WTC11 (cell line): ENCODE data around the gene TNFAIP8L1. TPM values are rescaled to one million over a fixed set of nuclear protein-coding genes. Genes with fewer than 3 reads are reported as not detected.

Source experiments
- ATAC-seq: fragments of 200-7000 bp; cut with Tn5 transposase; 2 replicates; pipeline ENCODE4 v1.10.0; 2021; ENCODE audit warnings: mild to moderate bottlenecking, moderate library complexity
- CTCF ChIA-PET: fragments of 300-600 bp; sonication (Branson Sonifier 250); formaldehyde crosslinking; loops from one replicate; lab custom pipeline; 2021; ENCODE audit warnings: antibody characterized with exemption; lab: Charles Lee
- POLR2A ChIA-PET: fragments of 350-600 bp; sonication (Branson Sonifier 250); formaldehyde crosslinking; loops from one replicate; lab custom pipeline; 2021; ENCODE audit warnings: antibody characterized with exemption; lab: Charles Lee
- DNase-seq: peaks from one replicate; pipeline ENCODE4 v3.0.0; 2021; ENCODE audit warnings: low spot score
- H3K27ac Mint-ChIP-seq: 2 replicates; pipeline ENCODE4 v1.8.0; 2021; ENCODE audit warnings: mixed read lengths
- H3K27me3 Mint-ChIP-seq: 2 replicates; pipeline ENCODE4 v1.8.0; 2021; ENCODE audit warnings: low read depth, mild to moderate bottlenecking, moderate library complexity, mixed read lengths
- H3K36me3 Mint-ChIP-seq: 2 replicates; pipeline ENCODE4 v1.8.0; 2021; ENCODE audit warnings: mixed read lengths
- H3K4me1 Mint-ChIP-seq: 2 replicates; pipeline ENCODE4 v1.8.0; 2022; ENCODE audit warnings: mixed read lengths
- H3K4me3 Mint-ChIP-seq: 2 replicates; pipeline ENCODE4 v1.8.0; 2021; ENCODE audit warnings: mild to moderate bottlenecking, moderate library complexity, mixed read lengths
- H3K9me3 Mint-ChIP-seq: 2 replicates; pipeline ENCODE4 v1.8.0; 2021; ENCODE audit warnings: mixed read lengths
- CBFB ChIP-seq: sonication (generic); formaldehyde crosslinking; IDR thresholded peaks from 2 replicates; pipeline ENCODE4 v1.8.1; 2022; ENCODE audit warnings: mild to moderate bottlenecking, low read depth, missing genetic modification reagents
- ETV6 ChIP-seq: sonication (generic); formaldehyde crosslinking; IDR thresholded peaks from 2 replicates; pipeline ENCODE4 v1.8.1; 2022; ENCODE audit warnings: mild to moderate bottlenecking, missing genetic modification reagents
- GTF2I ChIP-seq: fragments of 250-450 bp; sonication (Bioruptor Pico); conservative IDR thresholded peaks from 2 replicates; pipeline ENCODE4 v1.4.0; 2021; ENCODE audit warnings: mild to moderate bottlenecking
- IRF1 ChIP-seq: sonication (generic); formaldehyde crosslinking; IDR thresholded peaks from 2 replicates; pipeline ENCODE4 v1.8.0; 2023; ENCODE audit warnings: missing genetic modification reagents
- IRF2 ChIP-seq: sonication (generic); formaldehyde crosslinking; IDR thresholded peaks from 2 replicates; pipeline ENCODE4 v1.8.0; 2022; ENCODE audit warnings: low read depth, missing genetic modification reagents, borderline replicate concordance
- JAZF1 ChIP-seq: fragments of 250-450 bp; sonication (Bioruptor Pico); IDR thresholded peaks from 2 replicates; pipeline ENCODE4 v1.9.0; 2021; ENCODE audit warnings: moderate library complexity, mild to moderate bottlenecking, inconsistent platforms
- NR1H2 ChIP-seq: sonication (generic); formaldehyde crosslinking; IDR thresholded peaks from 2 replicates; pipeline ENCODE4 v1.9.0; 2021; ENCODE audit warnings: mild to moderate bottlenecking, moderate library complexity, missing genetic modification reagents
- NR3C1 ChIP-seq: sonication (generic); formaldehyde crosslinking; conservative IDR thresholded peaks from 2 replicates; pipeline ENCODE4 v1.8.1; 2023; ENCODE audit warnings: low read depth, mild to moderate bottlenecking, missing genetic modification reagents
- OVOL2 ChIP-seq: fragments of 250-450 bp; sonication (Bioruptor Pico); IDR thresholded peaks from 2 replicates; pipeline ENCODE4 v1.9.0; 2021; ENCODE audit warnings: mild to moderate bottlenecking, borderline replicate concordance
- SP1 ChIP-seq: sonication (generic); formaldehyde crosslinking; conservative IDR thresholded peaks from 2 replicates; pipeline ENCODE4 v1.8.1; 2022; ENCODE audit warnings: missing genetic modification reagents
- TCF7 ChIP-seq: sonication (generic); formaldehyde crosslinking; IDR thresholded peaks from 2 replicates; pipeline ENCODE4 v1.8.0; 2022; ENCODE audit warnings: mild to moderate bottlenecking, low read depth, missing genetic modification reagents, moderate library complexity
- total RNA-seq: library from RNA; stranded (reverse); gene quantifications from 3 replicates; pipeline ENCODE4 v1.2.3, GENCODE V29; 2021
- TF ChIP-seq, protein P1 (sequence below): sonication (generic); formaldehyde crosslinking; IDR thresholded peaks from 2 replicates; pipeline ENCODE4 v1.8.0; 2022; ENCODE audit warnings: mild to moderate bottlenecking, missing genetic modification reagents
- TF ChIP-seq, protein P2 (sequence below): sonication (generic); formaldehyde crosslinking; conservative IDR thresholded peaks from 2 replicates; pipeline ENCODE4 v1.8.1; 2023; ENCODE audit warnings: mild to moderate bottlenecking, low read depth, missing genetic modification reagents, moderate library complexity
- TF ChIP-seq, protein P3 (sequence below): sonication (generic); formaldehyde crosslinking; IDR thresholded peaks from 2 replicates; pipeline ENCODE4 v1.8.1; 2023; ENCODE audit warnings: mild to moderate bottlenecking, missing genetic modification reagents, moderate library complexity
- TF ChIP-seq, protein P4 (sequence below): sonication (generic); formaldehyde crosslinking; IDR thresholded peaks from 2 replicates; pipeline ENCODE4 v1.8.1; 2023; ENCODE audit warnings: mild to moderate bottlenecking, missing genetic modification reagents, borderline replicate concordance

TNFAIP8L1 gene
- total RNA-seq, 1 experiment from 2014 or later, result 8.7 TPM

DNA sequence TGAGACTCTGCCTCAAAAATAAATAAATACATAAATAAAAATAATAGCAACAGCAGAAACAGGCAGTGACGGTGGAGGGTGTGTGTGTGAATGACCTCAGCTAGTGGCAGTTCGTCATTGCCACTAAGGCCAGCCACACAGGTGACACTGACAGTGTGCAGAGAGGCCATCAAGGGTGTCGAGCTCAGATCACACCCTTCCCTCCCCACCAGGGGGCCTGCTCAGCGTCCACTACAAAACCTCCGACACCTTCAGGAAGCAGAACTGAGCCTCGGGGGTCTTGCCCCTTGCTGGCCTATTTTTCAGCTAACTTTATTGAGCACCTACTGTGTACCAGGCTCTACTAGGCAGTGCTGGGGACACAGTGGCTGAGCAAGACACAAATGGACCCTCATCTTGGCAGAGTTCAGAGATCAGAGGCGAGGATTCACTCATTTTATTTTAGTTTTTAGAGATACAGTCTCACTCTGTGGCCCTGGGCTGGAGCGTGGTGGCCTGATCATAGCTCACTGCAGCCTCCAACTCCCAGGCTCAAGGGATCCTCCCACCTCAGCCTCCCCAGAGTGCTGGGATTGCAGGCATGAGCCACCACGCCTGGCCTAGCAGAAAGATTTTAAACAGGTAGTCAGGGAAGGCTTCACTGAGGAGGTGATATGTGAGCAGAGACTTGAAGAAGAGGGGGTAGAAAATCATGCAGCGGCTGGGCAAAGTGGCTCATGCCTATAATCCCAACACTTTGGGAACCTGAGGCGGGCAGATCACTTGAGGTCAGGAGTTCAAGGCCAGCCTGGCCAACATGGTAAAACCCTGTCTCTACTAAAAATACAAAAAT lies 49.5 kb upstream of the TNFAIP8L1 start (continued):
- TF ChIP-seq, protein P1, sequence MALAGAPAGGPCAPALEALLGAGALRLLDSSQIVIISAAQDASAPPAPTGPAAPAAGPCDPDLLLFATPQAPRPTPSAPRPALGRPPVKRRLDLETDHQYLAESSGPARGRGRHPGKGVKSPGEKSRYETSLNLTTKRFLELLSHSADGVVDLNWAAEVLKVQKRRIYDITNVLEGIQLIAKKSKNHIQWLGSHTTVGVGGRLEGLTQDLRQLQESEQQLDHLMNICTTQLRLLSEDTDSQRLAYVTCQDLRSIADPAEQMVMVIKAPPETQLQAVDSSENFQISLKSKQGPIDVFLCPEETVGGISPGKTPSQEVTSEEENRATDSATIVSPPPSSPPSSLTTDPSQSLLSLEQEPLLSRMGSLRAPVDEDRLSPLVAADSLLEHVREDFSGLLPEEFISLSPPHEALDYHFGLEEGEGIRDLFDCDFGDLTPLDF (CRISPR knock-in tag), result no peak
- TF ChIP-seq NR1H2 (no peak), NR3C1 (CRISPR knock-in tag) (no peak), JAZF1 (no peak), SP1 (CRISPR knock-in tag) (no peak), IRF2 (no peak), OVOL2 (CRISPR knock-in tag) (no peak), ETV6 (no peak)
- TF ChIP-seq, protein P2, sequence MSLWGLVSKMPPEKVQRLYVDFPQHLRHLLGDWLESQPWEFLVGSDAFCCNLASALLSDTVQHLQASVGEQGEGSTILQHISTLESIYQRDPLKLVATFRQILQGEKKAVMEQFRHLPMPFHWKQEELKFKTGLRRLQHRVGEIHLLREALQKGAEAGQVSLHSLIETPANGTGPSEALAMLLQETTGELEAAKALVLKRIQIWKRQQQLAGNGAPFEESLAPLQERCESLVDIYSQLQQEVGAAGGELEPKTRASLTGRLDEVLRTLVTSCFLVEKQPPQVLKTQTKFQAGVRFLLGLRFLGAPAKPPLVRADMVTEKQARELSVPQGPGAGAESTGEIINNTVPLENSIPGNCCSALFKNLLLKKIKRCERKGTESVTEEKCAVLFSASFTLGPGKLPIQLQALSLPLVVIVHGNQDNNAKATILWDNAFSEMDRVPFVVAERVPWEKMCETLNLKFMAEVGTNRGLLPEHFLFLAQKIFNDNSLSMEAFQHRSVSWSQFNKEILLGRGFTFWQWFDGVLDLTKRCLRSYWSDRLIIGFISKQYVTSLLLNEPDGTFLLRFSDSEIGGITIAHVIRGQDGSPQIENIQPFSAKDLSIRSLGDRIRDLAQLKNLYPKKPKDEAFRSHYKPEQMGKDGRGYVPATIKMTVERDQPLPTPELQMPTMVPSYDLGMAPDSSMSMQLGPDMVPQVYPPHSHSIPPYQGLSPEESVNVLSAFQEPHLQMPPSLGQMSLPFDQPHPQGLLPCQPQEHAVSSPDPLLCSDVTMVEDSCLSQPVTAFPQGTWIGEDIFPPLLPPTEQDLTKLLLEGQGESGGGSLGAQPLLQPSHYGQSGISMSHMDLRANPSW (CRISPR knock-in tag), result no peak
- TF ChIP-seq, protein P3, sequence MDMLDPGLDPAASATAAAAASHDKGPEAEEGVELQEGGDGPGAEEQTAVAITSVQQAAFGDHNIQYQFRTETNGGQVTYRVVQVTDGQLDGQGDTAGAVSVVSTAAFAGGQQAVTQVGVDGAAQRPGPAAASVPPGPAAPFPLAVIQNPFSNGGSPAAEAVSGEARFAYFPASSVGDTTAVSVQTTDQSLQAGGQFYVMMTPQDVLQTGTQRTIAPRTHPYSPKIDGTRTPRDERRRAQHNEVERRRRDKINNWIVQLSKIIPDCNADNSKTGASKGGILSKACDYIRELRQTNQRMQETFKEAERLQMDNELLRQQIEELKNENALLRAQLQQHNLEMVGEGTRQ (CRISPR knock-in tag), result no peak

- H3K27ac Mint-ChIP-seq, result no peak overlapping the region
- H3K36me3 Mint-ChIP-seq, result no peaks in the 10 kb centered on the region
- no peaks in the 10 kb centered on the region for H3K9me3 Mint-ChIP-seq
- ChIA-PET CTCF (interaction anchor here (1.3 to 1.6 kb wide), 3 partner anchors 23 to 46 kb away, joined by 3 to 17 read pairs (median 13); no protein-coding TSS in a partner anchor), POLR2A (no interaction called here)
- H3K27me3 Mint-ChIP-seq, result peaks cover 60% of the 10 kb centered on the region
- DNase-seq, result no peak
- ATAC-seq, result no peak
- peaks cover 21% of the 10 kb centered on the region for H3K4me1 Mint-ChIP-seq
- no peak overlapping the region for H3K4me3 Mint-ChIP-seq
- TF ChIP-seq GTF2I, result peak; percentile 70; the same call in 1 of the 2 replicates
- TF ChIP-seq, protein P4, sequence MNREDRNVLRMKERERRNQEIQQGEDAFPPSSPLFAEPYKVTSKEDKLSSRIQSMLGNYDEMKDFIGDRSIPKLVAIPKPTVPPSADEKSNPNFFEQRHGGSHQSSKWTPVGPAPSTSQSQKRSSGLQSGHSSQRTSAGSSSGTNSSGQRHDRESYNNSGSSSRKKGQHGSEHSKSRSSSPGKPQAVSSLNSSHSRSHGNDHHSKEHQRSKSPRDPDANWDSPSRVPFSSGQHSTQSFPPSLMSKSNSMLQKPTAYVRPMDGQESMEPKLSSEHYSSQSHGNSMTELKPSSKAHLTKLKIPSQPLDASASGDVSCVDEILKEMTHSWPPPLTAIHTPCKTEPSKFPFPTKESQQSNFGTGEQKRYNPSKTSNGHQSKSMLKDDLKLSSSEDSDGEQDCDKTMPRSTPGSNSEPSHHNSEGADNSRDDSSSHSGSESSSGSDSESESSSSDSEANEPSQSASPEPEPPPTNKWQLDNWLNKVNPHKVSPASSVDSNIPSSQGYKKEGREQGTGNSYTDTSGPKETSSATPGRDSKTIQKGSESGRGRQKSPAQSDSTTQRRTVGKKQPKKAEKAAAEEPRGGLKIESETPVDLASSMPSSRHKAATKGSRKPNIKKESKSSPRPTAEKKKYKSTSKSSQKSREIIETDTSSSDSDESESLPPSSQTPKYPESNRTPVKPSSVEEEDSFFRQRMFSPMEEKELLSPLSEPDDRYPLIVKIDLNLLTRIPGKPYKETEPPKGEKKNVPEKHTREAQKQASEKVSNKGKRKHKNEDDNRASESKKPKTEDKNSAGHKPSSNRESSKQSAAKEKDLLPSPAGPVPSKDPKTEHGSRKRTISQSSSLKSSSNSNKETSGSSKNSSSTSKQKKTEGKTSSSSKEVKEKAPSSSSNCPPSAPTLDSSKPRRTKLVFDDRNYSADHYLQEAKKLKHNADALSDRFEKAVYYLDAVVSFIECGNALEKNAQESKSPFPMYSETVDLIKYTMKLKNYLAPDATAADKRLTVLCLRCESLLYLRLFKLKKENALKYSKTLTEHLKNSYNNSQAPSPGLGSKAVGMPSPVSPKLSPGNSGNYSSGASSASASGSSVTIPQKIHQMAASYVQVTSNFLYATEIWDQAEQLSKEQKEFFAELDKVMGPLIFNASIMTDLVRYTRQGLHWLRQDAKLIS, result no peak
These were observed 48.8 kb upstream of the TNFAIP8L1 start for GRCh38 chr19:4590559-4590958.

DNA sequence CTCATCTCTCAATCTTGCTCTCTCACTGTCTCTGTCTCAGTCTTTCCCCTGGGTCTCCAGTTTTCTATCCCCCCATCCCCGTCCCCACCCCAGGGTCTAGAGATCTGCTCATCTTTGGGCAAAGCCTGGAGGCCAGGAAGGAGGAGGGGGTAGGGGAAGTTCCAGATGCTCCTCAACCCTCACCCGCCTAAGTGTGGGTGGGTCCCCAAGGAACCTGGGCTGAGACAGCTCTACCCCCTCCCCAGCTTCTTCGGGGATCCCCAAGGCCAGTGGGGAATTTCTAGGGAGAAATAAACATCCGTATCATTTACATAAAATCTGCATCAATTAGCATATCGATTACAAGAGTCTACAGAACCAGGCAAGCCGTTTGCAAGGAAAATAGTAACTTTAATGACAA lies 48.0 kb upstream of the TNFAIP8L1 start:
- peaks cover 21% of the 10 kb centered on the region for H3K4me1 Mint-ChIP-seq
- CTCF ChIA-PET, result interaction anchor here (0.6 to 1.8 kb wide), 2 partner anchors 15 to 24 kb away, joined by 3 to 9 read pairs; no protein-coding TSS in a partner anchor
- H3K27ac Mint-ChIP-seq, result peak overlapping the region; percentile 81
- no peak overlapping the region for H3K4me3 Mint-ChIP-seq
- ATAC-seq (peak; percentile 25; the same call in 1 of the 2 replicates), DNase-seq (no peak)
- no peaks in the 10 kb centered on the region for H3K36me3 Mint-ChIP-seq
- TF ChIP-seq CBFB (CRISPR knock-in tag) (no peak), IRF2 (no peak), TCF7 (CRISPR knock-in tag) (no peak), IRF1 (CRISPR knock-in tag) (no peak)
- H3K9me3 Mint-ChIP-seq, result no peaks in the 10 kb centered on the region
- H3K27me3 Mint-ChIP-seq, result peaks cover 59% of the 10 kb centered on the region
- POLR2A ChIA-PET, result no interaction called here
